PC-3 (cell line): Measurements from ENCODE around the gene ATG9A. TPM values are rescaled to one million over a fixed set of nuclear protein-coding genes. Genes with fewer than 3 reads are reported as not detected.

Experiments used
- ATAC-seq: fragments of 200-7000 bp; cut with Tn5 transposase; 2 replicates; pipeline ENCODE4 v1.9.1; 2020; ENCODE audit warnings: mild to moderate bottlenecking, moderate library complexity
- BruUV-seq: library from RNA; stranded (reverse); fragments of 400-500 nt; replicated peaks from 2 replicates; lab custom pipeline; 2021; lab: Mats Ljungman, UMichigan
- CTCF ChIA-PET: fragments of 300-600 bp; sonication (Branson Sonifier 250); formaldehyde crosslinking; loops from one replicate; lab custom pipeline; 2022; ENCODE audit warnings: antibody characterized with exemption; lab: Charles Lee
- POLR2A ChIA-PET: fragments of 300-600 bp; sonication (Branson Sonifier 250); formaldehyde crosslinking; loops from one replicate; lab custom pipeline; 2022; ENCODE audit warnings: antibody characterized with exemption; ENCODE audit not compliant: unreplicated experiment; lab: Charles Lee
- DNase-seq: peaks from one replicate; pipeline ENCODE4 v3.0.0-alpha.2; 2015
- H2AFZ ChIP-seq: fragments of 300-600 bp; sonication (generic); 2 replicates; pipeline ENCODE4 v1.6.0; 2016; ENCODE audit warnings: antibody characterized with exemption, low read length
- H3F3A ChIP-seq: fragments of 300-600 bp; sonication (generic); one replicate; pipeline ENCODE4 v1.6.0; 2017; ENCODE audit warnings: antibody characterized with exemption, low read length, control low read depth, mild to moderate bottlenecking; ENCODE audit not compliant: unreplicated experiment
- H3K27ac ChIP-seq: fragments of 300-600 bp; sonication (generic); 2 replicates; pipeline ENCODE4 v1.5.1; 2016; ENCODE audit warnings: mild to moderate bottlenecking, low read length
- H3K27me3 ChIP-seq: fragments of 300-600 bp; sonication (generic); 2 replicates; pipeline ENCODE4 v1.6.1; 2016; ENCODE audit warnings: low read length, mixed read lengths
- H3K36me3 ChIP-seq: fragments of 300-600 bp; sonication (generic); 2 replicates; pipeline ENCODE4 v1.6.1; 2016; ENCODE audit warnings: low read depth, mixed run types, low read length, mixed read lengths
- H3K4me1 ChIP-seq: fragments of 300-600 bp; sonication (generic); 2 replicates; pipeline ENCODE4 v1.5.1; 2016; ENCODE audit warnings: low read length; ENCODE audit not compliant: insufficient read depth
- H3K4me2 ChIP-seq: fragments of 300-600 bp; sonication (generic); 2 replicates; pipeline ENCODE4 v1.6.0; 2016; ENCODE audit warnings: low read length
- H3K4me3 ChIP-seq: fragments of 300-600 bp; sonication (generic); 2 replicates; pipeline ENCODE4 v1.5.1; 2016; ENCODE audit warnings: mild to moderate bottlenecking, low read length, mixed read lengths
- H3K79me2 ChIP-seq: fragments of 300-600 bp; sonication (generic); 2 replicates; pipeline ENCODE4 v1.6.1; 2017; ENCODE audit warnings: low read length, mixed read lengths
- H3K9ac ChIP-seq: fragments of 300-600 bp; sonication (generic); 2 replicates; pipeline ENCODE4 v1.6.0; 2016; ENCODE audit warnings: mild to moderate bottlenecking, low read length
- H3K9me2 ChIP-seq: fragments of 300-600 bp; sonication (generic); replicated peaks from 2 replicates; pipeline ENCODE4 v1.6.1; 2016; ENCODE audit warnings: mixed run types, low read length, mixed read lengths
- H3K9me3 ChIP-seq: fragments of 300-600 bp; sonication (generic); 2 replicates; pipeline ENCODE4 v1.6.1; 2016; ENCODE audit warnings: low read length, mixed read lengths
- H4K20me1 ChIP-seq: fragments of 300-600 bp; sonication (generic); 2 replicates; pipeline ENCODE4 v1.6.1; 2016; ENCODE audit warnings: low read length, mixed read lengths
- CTCF ChIP-seq: fragments of 300-600 bp; sonication (generic); conservative IDR thresholded peaks from 2 replicates; pipeline ENCODE4 v1.5.1; 2017; ENCODE audit warnings: antibody characterized with exemption, low read depth, mild to moderate bottlenecking, low read length
- EZH2 ChIP-seq: fragments of 300-600 bp; sonication (generic); IDR thresholded peaks from one replicate; pipeline ENCODE4 v1.6.1; 2017; ENCODE audit warnings: antibody characterized with exemption, mild to moderate bottlenecking, low read length; ENCODE audit not compliant: unreplicated experiment
- EZH2phosphoT487 ChIP-seq: fragments of 300-600 bp; sonication (generic); IDR thresholded peaks from 2 replicates; pipeline ENCODE4 v1.6.1; 2018; ENCODE audit warnings: mild to moderate bottlenecking, antibody characterized with exemption, low read length, borderline replicate concordance
- intact Hi-C: fragments of 100-400 bp; cut with micrococcal nuclease; formaldehyde crosslinking; loops from 2 replicates; pipeline ENCODE4 v1.9.0; 2023
- total RNA-seq: library from RNA; depleted of rRNA; stranded (reverse); fragments of >200 nt; gene quantifications from 2 replicates; pipeline ENCODE4 v1.2.3, GENCODE V29; 2014

The ATG9A gene
- total RNA-seq, 1 experiment from 2014 or later, result 59.6 TPM

- ChIA-PET CTCF (no interaction called here), POLR2A (interaction anchor here (0.8 kb wide), 1 partner anchor 20 kb away, joined by 6 read pairs; no protein-coding TSS in a partner anchor)
- Histone ChIP-seq H3K4me3 (no peak overlapping the region), H3K4me2 (no peak overlapping the region), H3K9me2 (no peaks in the 10 kb centered on the region), H3K36me3 (no peaks in the 10 kb centered on the region), H3K79me2 (no peaks in the 10 kb centered on the region), H3K27ac (no peak overlapping the region), H3K9me3 (no peaks in the 10 kb centered on the region), H3F3A (no peaks in the 10 kb centered on the region), H3K4me1 (peaks cover 12% of the 10 kb centered on the region), H4K20me1 (no peaks in the 10 kb centered on the region), H3K9ac (no peak overlapping the region), H2AFZ (no peak overlapping the region), H3K27me3 (no peaks in the 10 kb centered on the region)
- intact Hi-C loops, result no loop called here
- TF ChIP-seq CTCF (no peak), EZH2phosphoT487 (no peak), EZH2 (no peak)
- no TSS peak for BruUV-seq
- no peak for DNase-seq
- no peak for ATAC-seq
Observed at GRCh38 chr2:219269362-219270054, 40.1 kb upstream of the ATG9A start.

GRCh38 chr2:219268294-219268693, 38.9 kb upstream of the ATG9A start:
- DNase-seq (no peak), ATAC-seq (no peak)
- no peak overlapping the region for H3K4me2 ChIP-seq
- no peak overlapping the region for H3K9ac ChIP-seq
- H3K79me2 ChIP-seq, result no peaks in the 10 kb centered on the region
- no peaks in the 10 kb centered on the region for H3K27me3 ChIP-seq
- POLR2A ChIA-PET, result interaction anchor here (0.8 kb wide), 1 partner anchor 19 kb away, joined by 6 read pairs; no protein-coding TSS in a partner anchor
- H4K20me1 ChIP-seq, result no peaks in the 10 kb centered on the region
- H3K36me3 ChIP-seq, result no peaks in the 10 kb centered on the region
- no peak overlapping the region for H3K27ac ChIP-seq
- H3K4me3 ChIP-seq, result no peak overlapping the region
- CTCF ChIA-PET, result no interaction called here
- no peaks in the 10 kb centered on the region; the same call in 1 of the 2 replicates for H3K4me1 ChIP-seq
- no peaks in the 10 kb centered on the region for H3K9me2 ChIP-seq
- no peaks in the 10 kb centered on the region for H3F3A ChIP-seq
- no peak overlapping the region for H2AFZ ChIP-seq
- no peaks in the 10 kb centered on the region for H3K9me3 ChIP-seq
- intact Hi-C loops, result no loop called here
- no TSS peak for BruUV-seq
- TF ChIP-seq EZH2phosphoT487 (no peak), EZH2 (no peak), CTCF (no peak)

- Histone ChIP-seq H3K27ac (no peak overlapping the region), H2AFZ (no peak overlapping the region), H3K36me3 (no peaks in the 10 kb centered on the region), H3K4me1 (no peaks in the 10 kb centered on the region), H4K20me1 (no peaks in the 10 kb centered on the region), H3K79me2 (no peaks in the 10 kb centered on the region), H3K4me3 (no peak overlapping the region), H3K9me3 (no peaks in the 10 kb centered on the region), H3F3A (no peaks in the 10 kb centered on the region), H3K4me2 (no peak overlapping the region), H3K9me2 (no peaks in the 10 kb centered on the region), H3K9ac (no peak overlapping the region), H3K27me3 (no peaks in the 10 kb centered on the region)
- ATAC-seq (no peak), DNase-seq (no peak)
- intact Hi-C loops, result no loop called here
- CTCF ChIA-PET, result no interaction called here
- BruUV-seq, result no TSS peak
- POLR2A ChIA-PET, result no interaction called here
- TF ChIP-seq EZH2, result no peak
Observed at GRCh38 chr2:219266886-219267285, 37.5 kb upstream of the ATG9A start.
